Mucosa of rectum (tissue), 2 donors: ENCODE data around the gene RAD50.

ENCODE experiments used
- H3K27ac ChIP-seq, 2 donors: one replicate each; pipeline ENCODE4 v1.7.0; 2013; ENCODE audit warnings: inconsistent platforms in 2 of 2, low read depth in 2 of 2, low read length in 2 of 2
- H3K27me3 ChIP-seq, 2 donors: one replicate each; pipeline ENCODE4 v1.7.0; 2013; ENCODE audit warnings: low read length in 2 of 2; ENCODE audit not compliant: control insufficient read depth in 2 of 2, insufficient read depth in 2 of 2
- H3K36me3 ChIP-seq, 2 donors: one replicate each; pipeline ENCODE4 v1.7.0; 2013; ENCODE audit warnings: low read length in 2 of 2; ENCODE audit not compliant: control insufficient read depth in 2 of 2, insufficient read depth in 2 of 2
- H3K4me1 ChIP-seq, 2 donors: one replicate each; pipeline ENCODE4 v1.7.0; 2013; ENCODE audit warnings: low read length in 2 of 2, mild to moderate bottlenecking in 1 of 2; ENCODE audit not compliant: control insufficient read depth in 2 of 2, insufficient read depth in 2 of 2
- H3K4me3 ChIP-seq, 2 donors: one replicate each; pipeline ENCODE4 v1.7.0; 2013; ENCODE audit warnings: low read length in 2 of 2
- H3K9ac ChIP-seq, 2 donors: one replicate each; pipeline ENCODE4 v1.7.0; 2013; ENCODE audit warnings: low read length in 2 of 2, low read depth in 1 of 2, mild to moderate bottlenecking in 1 of 2
- H3K9me3 ChIP-seq, 2 donors: one replicate each; pipeline ENCODE4 v1.7.0; 2013; ENCODE audit warnings: low read length in 2 of 2; ENCODE audit not compliant: control insufficient read depth in 2 of 2
- donor health status: healthy.
- donor health status: Normal muscosa, but diverticular disease.

RAD50 gene

GRCh38 chr5:132666310-132667123 lies 109.7 kb downstream of the RAD50 start:
- no peaks in the 10 kb centered on the region for H3K27me3 ChIP-seq
- no peak overlapping the region for H3K4me3 ChIP-seq
- peaks cover 0 to 5% of the 10 kb centered on the region in 2 donors for H3K4me1 ChIP-seq
- no peaks in the 10 kb centered on the region for H3K36me3 ChIP-seq
- no peak overlapping the region for H3K27ac ChIP-seq
- H3K9ac ChIP-seq: no peak overlapping the region
- no peaks in the 10 kb centered on the region for H3K9me3 ChIP-seq

GRCh38 chr5:132667309-132667708 lies 110.5 kb downstream of the RAD50 start:
- Histone ChIP-seq H3K27ac (no peak overlapping the region), H3K27me3 (no peaks in the 10 kb centered on the region), H3K9ac (no peak overlapping the region), H3K36me3 (no peaks in the 10 kb centered on the region), H3K4me3 (no peak overlapping the region), H3K9me3 (no peaks in the 10 kb centered on the region), H3K4me1 (peaks cover 0 to 5% of the 10 kb centered on the region in 2 donors)

GRCh38 chr5:132667761-132668705 lies 111.3 kb downstream of the RAD50 start:
- H3K4me1 ChIP-seq: peaks cover 0 to 5% of the 10 kb centered on the region in 2 donors
- H3K9ac ChIP-seq: no peak overlapping the region
- H3K36me3 ChIP-seq: no peaks in the 10 kb centered on the region
- no peaks in the 10 kb centered on the region for H3K27me3 ChIP-seq
- H3K27ac ChIP-seq: no peak overlapping the region
- no peak overlapping the region for H3K4me3 ChIP-seq
- H3K9me3 ChIP-seq: no peaks in the 10 kb centered on the region

GRCh38 chr5:132668706-132669454 lies 112.1 kb downstream of the RAD50 start:
- Histone ChIP-seq H3K27ac (no peak overlapping the region), H3K36me3 (no peaks in the 10 kb centered on the region), H3K4me3 (no peak overlapping the region), H3K27me3 (no peaks in the 10 kb centered on the region), H3K4me1 (peaks cover 0 to 3% of the 10 kb centered on the region in 2 donors), H3K9me3 (no peaks in the 10 kb centered on the region), H3K9ac (no peak overlapping the region)

GRCh38 chr5:132669455-132669820 lies 112.7 kb downstream of the RAD50 start:
- no peaks in the 10 kb centered on the region for H3K36me3 ChIP-seq
- H3K4me1 ChIP-seq: no peaks in the 10 kb centered on the region
- no peak overlapping the region for H3K4me3 ChIP-seq
- H3K9me3 ChIP-seq: no peaks in the 10 kb centered on the region
- no peak overlapping the region for H3K27ac ChIP-seq
- H3K27me3 ChIP-seq: no peaks in the 10 kb centered on the region
- H3K9ac ChIP-seq: no peak overlapping the region

- no peaks in the 10 kb centered on the region for H3K27me3 ChIP-seq
- H3K36me3 ChIP-seq: no peaks in the 10 kb centered on the region
- no peak overlapping the region for H3K9ac ChIP-seq
- H3K4me1 ChIP-seq: no peaks in the 10 kb centered on the region
- no peak overlapping the region for H3K27ac ChIP-seq
- H3K9me3 ChIP-seq: no peaks in the 10 kb centered on the region
- no peak overlapping the region for H3K4me3 ChIP-seq
Measured at GRCh38 chr5:132669966-132670882, 113.4 kb downstream of the RAD50 start.

- H3K9ac ChIP-seq: no peak overlapping the region
- H3K27me3 ChIP-seq: no peaks in the 10 kb centered on the region
- H3K9me3 ChIP-seq: no peaks in the 10 kb centered on the region
- H3K4me3 ChIP-seq: no peak overlapping the region
- H3K36me3 ChIP-seq: no peaks in the 10 kb centered on the region
- no peaks in the 10 kb centered on the region for H3K4me1 ChIP-seq
- H3K27ac ChIP-seq: no peak overlapping the region
Measured at GRCh38 chr5:132671000-132671399, 114.2 kb downstream of the RAD50 start.

- no peaks in the 10 kb centered on the region for H3K4me1 ChIP-seq
- H3K27ac ChIP-seq: no peak overlapping the region
- H3K9ac ChIP-seq: no peak overlapping the region
- no peak overlapping the region for H3K4me3 ChIP-seq
- H3K36me3 ChIP-seq: no peaks in the 10 kb centered on the region
- H3K27me3 ChIP-seq: no peaks in the 10 kb centered on the region
- no peaks in the 10 kb centered on the region for H3K9me3 ChIP-seq
Measured at GRCh38 chr5:132673488-132673887, 116.7 kb downstream of the RAD50 start.

- H3K27ac ChIP-seq: peak within 1 kb of the TSS; percentile 6 to 30
- H3K36me3 ChIP-seq: no peaks in the 10 kb centered on the region
Measured at GRCh38 chr5:132673939-132674630, 117.3 kb downstream of the RAD50 start, which contains the start of gene IL4. Gene IL4 (plus strand): TSS chr5:132673989. CDS start chr5:132674051, 62 bp downstream.

More at GRCh38 chr5:132673939-132674630, 117.3 kb downstream of the RAD50 start, which contains the start of gene IL4:
- Histone ChIP-seq H3K4me1 (no peaks in the 10 kb centered on the region), H3K4me3 (no peak within 1 kb of the TSS), H3K9me3 (no peaks in the 10 kb centered on the region), H3K27me3 (no peaks in the 10 kb centered on the region), H3K9ac (no peak within 1 kb of the TSS)
